NCI-H460 (cell line): ENCODE measurements around the gene OVAAL. TPM values are rescaled to one million over a fixed set of nuclear protein-coding genes. Genes with fewer than 3 reads are reported as not detected.

Source experiments
- DNase-seq: peaks from one replicate; pipeline ENCODE4 v3.0.0-alpha.2; 2016; ENCODE audit warnings: low read depth; ENCODE audit errors: extremely low read depth
- total RNA-seq: library from RNA; depleted of rRNA; stranded (reverse); fragments of >200 nt; shearing (Covaris generic); gene quantifications from 2 replicates; pipeline ENCODE4 v1.2.3, GENCODE V29; 2014

The OVAAL gene
- total RNA-seq, 1 experiment from 2014 or later = not detected

- no peak for DNase-seq
Measured at GRCh38 chr1:180567654-180568053, 8.9 kb downstream of the OVAAL start.

- DNase-seq = no peak
Measured at GRCh38 chr1:180568184-180568583, 9.4 kb downstream of the OVAAL start.

DNA sequence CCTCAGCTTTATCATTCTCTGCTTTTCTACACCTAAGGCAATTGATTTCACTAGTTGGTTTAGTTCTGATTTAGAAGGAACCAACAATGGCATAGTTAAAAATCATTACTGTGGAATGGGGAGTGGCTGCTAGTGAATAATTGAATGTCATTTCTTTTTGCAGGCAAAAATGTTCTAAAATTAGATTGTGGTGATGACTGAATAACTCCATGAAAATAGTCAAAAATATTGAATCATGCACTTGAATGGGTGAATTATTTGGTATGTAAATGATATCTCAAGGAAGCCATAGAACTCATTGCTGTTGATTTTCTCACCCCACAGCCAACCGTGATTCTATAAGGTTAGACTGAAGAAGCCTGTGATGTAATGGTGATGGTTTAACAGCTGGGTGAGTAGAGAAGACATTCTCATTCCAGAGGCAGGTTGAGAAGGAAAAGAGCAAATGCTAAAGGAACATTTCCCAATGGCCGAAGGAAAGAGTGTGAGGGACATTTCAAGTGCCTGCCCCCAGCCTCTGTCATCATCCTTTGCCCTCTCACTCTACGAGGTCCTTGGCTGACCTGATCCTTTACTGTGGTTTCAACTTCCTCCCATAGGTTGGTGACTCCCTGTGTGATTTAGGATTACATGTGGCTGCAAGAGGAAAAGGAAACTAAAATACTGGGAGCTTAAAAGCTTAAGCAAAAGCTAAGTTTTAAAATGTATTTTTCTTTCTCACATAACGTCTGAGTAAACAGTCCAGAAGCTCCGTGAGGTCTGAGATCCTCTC lies 12.5 kb downstream of the OVAAL start:
- DNase-seq = no peak

GRCh38 chr1:180571832-180572636 lies 13.3 kb downstream of the OVAAL start:
- DNase-seq = no peak

DNA sequence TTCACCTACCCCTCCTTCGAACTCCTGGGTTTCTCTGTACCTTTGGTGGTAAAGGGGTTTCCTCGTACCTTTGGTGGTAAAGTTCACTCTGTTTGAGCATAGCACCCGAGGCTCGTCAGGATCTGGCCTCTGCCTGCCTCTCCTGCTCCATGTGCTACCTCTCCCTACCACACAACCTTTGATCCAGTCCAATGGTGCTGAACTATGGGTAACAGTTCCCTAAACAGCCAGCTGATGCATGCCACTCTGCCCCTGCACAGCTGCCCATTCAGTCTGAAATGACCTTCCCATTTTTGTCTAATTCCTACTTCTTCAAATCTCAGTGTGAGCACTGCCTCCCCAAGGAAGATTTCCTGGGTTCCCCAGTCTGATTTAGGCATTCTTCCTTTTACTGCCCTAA lies 14.0 kb downstream of the OVAAL start:
- no peak for DNase-seq

GRCh38 chr1:180574031-180574713 lies 15.4 kb downstream of the OVAAL start:
- DNase-seq = no peak

- no peak for DNase-seq
Measured at GRCh38 chr1:180577361-180577760, 18.6 kb downstream of the OVAAL start.

DNA sequence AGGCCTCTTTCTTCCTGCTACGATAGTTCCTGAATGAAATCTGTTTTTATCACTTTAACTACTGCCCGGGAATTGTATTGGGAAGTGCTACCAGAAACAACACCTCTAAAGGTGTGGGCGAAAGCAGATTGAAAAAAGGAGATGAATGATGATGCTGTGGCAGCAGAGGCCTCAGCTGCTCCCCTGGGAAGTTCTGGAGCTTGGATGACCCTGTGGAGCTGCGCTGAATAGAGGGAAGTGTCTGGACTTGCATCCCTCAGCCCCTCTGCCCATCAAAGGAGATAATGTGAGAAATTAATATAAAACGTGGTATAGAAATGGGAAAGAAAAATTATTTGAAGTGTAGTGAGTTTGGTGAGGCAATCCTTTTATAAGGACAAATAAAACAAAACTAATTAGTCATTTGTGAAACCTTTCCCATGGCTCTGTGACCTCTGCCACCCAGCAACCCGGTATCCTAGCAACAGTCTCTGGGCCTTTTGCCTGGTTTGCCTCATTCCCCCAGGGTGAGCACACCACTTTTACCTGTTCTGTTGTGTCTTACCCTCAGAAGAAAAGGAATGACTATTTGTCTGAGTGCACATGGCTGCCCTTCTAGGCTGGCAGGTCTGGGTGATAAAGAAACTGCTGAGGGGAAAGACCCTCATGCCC lies 21.3 kb downstream of the OVAAL start:
- DNase-seq = no peak

DNA sequence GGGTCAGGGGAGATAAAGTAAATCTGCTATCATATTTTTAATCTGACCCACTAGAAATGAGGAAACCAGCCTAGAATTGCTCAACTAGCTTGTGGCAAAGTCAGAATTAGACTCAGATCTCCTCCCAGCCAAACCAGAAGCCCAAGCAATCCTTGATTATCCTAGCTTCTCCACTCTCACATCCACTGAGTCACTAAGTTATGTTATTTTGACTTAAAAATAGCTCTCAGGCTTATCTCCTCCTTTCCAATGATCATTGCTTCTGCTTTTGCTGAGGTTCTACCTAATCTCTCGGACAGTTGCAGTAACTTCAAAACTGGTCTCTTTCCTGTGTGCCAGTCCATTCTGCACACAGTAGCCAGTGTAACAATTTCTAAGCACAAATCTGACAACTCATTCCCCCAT lies 22.9 kb downstream of the OVAAL start:
- DNase-seq = no peak

GRCh38 chr1:180584869-180585268 lies 26.1 kb downstream of the OVAAL start:
- DNase-seq = no peak

DNA sequence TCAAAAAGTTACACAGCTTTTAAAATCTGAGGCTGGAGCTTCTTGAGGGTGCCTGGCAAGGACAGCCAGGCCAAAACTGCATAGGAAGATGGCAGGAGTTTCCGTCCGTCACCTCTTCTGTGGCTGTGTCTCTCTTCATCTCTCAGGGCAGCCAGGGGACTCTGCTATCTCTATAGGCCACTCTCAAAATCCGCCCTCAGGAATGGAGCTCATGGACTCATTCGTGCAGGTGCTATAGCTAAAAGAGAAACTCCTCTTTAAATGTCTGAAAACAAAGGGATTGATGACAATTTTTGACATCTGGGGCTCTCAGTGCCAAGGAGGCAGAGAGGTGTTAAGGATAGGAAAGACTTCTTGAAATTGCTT lies 27.2 kb downstream of the OVAAL start:
- no peak for DNase-seq

GRCh38 chr1:180586671-180587155 lies 27.9 kb downstream of the OVAAL start:
- no peak for DNase-seq

DNA sequence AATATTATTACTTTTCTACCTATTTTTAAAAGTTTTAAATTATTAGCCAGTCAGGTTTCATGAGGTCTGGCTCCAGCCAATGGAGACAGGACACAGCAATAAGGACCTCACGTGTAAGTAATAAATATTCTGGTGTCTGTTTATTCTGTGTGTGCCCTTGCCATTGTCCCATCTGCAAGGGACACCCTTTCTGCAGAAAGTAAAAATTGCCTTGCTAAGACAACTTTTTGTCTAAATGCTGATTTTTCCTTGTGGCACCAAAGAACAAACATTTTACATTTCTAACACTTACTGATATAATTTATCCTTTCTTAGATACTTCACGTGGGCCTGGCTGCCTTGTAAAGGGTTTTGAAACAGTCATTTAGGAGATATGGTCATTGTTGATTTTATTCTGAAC lies 29.4 kb downstream of the OVAAL start:
- DNase-seq = no peak

DNA sequence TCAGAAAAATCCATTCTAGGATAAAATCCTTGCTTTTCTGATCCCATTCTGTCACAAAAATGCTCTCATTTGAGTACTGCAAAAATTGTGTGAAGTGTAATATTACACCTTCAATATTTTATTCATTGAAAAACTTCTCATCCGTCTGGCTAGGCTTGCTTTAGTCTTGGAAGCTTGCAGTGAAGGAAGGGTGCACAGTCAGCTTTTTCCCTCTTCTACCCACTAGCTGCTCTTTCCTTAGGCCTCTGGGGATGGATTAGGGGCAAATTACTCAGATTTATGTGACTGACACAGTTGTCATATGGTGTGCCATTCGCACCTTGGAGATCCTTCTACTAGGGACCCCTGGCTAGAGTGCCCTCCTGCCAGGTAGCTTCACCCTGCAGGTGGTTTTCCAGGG lies 32.1 kb downstream of the OVAAL start:
- no peak for DNase-seq

DNA sequence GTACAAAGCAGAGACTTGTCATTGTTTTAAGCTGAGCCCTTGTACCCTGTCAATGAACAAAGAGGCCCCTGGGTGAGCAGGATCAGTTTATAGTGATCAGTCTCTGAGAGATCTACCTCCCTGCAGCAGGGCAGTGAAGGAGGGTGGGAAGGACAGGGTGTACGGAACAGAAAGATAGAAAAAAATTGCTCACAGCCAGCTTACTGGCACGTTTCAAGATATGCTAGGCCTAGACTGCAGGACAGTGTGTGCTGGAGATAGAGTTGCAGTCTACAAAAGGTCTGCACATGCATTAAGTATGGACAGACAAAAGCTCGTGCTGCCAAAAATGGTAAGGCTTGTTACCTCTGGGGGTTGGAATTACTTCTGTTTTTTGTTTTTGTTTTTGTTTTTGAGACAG lies 34.6 kb downstream of the OVAAL start:
- DNase-seq = no peak

DNA sequence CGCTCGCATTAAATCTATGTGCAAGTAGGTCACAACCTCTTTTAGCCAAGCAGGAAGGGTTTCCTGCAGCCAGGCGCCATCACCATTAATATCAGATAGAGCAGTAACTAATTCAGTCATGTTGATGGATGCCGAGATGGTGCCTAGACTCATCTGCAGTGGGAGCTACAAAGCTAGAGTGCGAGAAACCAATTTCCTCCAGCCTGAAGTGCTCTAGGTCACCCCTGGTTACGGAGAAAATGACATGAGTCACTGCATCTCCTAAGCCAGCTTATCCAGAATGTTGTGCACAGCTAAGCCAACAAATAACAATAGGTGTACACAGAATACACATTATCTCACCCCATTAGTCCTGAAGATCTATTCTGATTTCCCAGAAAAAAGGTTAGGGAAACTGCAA lies 36.0 kb downstream of the OVAAL start:
- no peak for DNase-seq

DNA sequence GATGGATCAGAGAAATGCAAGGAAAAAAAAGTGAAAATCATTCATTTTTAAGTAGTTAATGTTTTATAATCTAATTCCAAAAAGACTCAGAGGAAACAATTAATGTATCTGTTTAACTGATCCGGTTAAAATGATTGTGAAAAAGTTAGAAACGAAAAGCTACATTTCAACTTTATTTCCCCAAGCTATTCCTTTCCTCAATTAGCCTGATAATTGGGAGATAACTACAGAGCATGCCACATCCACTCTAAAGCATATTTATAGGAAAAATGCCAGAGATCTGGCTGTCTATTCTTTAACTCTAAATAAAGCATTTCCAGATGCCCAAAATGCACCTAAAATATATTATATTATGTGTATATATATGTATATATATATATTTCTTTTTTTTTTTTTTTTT lies 37.2 kb downstream of the OVAAL start:
- no peak for DNase-seq

GRCh38 chr1:180597520-180597919 lies 38.8 kb downstream of the OVAAL start:
- no peak for DNase-seq

DNA sequence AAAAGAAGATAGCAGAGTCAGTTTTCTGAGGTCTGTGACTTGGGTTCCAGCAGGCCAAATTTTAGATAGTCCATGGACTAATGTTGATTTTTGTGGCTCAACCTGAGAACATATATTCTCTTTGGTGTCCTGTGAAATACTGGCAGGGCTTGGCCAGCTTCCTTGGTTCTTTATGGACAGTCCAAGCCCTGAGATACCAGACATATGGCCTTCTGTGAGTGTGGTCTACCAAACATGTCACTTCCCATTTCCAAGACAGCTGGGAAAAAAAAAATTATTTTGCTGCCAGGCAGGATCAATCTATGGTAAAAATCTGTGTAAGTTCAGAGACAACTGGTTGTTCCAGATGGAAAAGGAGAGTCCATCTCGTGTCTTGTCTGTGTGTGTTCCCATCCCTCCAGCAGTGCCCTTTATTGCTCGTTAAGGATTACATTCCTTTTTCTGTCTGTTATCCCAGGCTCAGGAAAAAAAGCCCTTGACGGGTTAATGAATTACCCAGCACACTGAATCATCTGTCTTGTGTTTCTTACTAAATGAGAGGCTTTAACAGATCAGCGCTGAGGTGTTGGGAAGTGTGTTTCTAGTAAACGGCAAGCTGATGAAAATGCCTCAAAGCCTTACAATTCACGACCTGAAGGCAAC lies 39.7 kb downstream of the OVAAL start:
- no peak for DNase-seq

GRCh38 chr1:180600343-180600742 lies 41.6 kb downstream of the OVAAL start:
- no peak for DNase-seq
